Smooth muscle cell of the brain vasculature (primary cell): ENCODE measurements around the gene RRP1B.

Source experiments
- DNase-seq: peaks from one replicate; pipeline ENCODE4 v3.0.0-alpha.2; 2012; ENCODE audit warnings: low read depth, low spot score

The RRP1B gene

DNA sequence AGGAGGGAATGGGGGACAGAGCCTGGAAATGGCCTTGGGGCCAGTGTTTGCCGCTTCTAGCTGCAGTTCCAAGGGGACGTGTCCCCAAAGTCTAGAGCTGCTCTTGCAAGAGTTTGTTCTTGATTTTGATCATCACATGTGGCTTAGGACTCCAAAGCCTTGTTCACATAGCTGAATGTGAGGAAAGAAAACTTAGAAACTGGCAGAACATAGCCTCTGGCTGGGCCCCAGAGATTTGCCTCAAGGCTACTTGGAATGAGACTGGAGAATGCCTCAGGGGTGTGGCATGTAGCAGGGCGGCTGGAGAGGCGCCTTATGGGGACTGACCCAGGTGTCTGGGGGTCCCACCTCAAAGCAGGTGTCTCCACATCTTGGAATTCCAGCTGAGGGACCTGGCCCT, 61.8 kb downstream of the RRP1B start:
- no peak for DNase-seq

GRCh38 chr21:43721939-43722338, 62.6 kb downstream of the RRP1B start:
- DNase-seq = no peak

DNA sequence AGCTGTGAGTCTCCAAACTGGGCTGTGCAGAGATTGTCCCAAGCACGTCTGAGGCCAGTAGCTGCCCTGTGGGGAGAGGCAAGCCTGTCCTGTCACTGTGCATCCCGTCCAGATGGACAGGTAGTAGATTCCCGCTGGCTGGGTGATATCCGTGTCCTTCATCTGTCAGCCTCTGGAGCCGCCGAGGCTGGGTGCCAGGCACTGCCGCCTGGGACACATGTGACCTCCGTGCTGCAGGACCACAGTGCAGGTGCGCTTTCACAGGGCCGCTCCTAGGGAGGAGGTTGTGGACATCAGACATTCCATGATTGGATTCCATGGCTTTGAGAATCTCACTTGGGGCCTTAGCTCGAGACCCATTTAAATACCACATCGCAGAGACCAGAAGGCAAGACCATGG, 64.3 kb downstream of the RRP1B start:
- no peak for DNase-seq

DNA sequence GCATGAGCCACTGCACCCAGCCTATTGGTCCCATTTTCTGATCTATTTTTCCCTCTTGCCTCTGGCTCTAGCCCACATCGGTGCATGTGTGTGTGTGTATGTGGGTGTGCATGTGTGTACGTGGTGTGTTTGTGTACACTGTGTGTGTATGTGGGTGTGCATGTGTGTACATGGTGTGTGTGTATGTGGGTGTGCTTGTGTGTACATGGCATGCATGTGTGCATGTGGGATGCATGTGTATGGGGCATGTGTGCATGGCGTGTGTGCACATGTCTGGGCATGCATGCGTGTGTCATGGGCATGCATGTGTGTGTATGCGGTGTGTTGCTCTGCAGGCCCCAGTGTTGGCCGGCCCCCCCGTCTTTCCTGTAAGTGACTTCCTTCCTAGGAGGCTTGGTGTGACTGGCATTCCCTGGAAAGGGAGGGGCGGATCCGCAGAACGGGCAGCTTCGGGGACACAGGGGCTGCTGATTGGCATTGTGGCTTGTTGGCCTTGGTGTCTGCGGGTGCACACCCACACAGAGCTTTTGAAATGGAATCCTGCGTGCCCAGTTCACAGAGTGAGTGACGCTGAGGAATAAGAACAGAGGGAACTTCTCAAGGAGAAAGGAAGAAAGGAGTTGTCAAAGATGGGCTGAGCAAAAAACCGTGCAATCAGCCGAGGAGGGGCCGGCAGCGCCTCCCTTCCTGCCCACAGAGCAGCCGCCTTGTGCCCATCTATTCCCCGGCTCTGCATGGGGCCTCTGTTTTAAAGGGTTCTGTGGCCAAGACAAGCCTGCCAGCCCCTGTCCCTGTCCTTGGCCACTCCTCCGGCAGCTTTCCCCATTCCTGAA, 67.5 kb downstream of the RRP1B start:
- no peak for DNase-seq

- no peak for DNase-seq
Measured at GRCh38 chr21:43727519-43728153, 68.3 kb downstream of the RRP1B start.

DNA sequence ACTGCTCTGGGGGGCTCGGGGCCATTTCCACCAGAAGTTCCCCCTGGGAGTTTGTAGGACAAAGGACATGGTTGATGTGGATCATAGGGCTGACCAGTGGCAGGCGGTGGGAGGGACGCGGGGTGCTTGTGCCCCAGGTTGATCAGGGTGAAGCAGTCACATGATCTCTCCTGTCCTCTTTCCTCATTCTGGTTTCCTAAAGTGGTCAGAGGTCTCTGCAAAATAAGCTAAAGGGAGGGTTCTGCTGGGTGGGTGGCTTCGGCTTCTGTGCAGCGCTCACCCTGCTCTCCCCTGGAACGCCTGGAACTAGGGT, 68.8 kb downstream of the RRP1B start:
- no peak for DNase-seq

- DNase-seq = peak; percentile 88
Measured at GRCh38 chr21:43728467-43729390, 69.4 kb downstream of the RRP1B start.

- DNase-seq = no peak
Measured at GRCh38 chr21:43731476-43731875, 72.1 kb downstream of the RRP1B start.

- no peak for DNase-seq
Measured at GRCh38 chr21:43731891-43732711, 72.7 kb downstream of the RRP1B start.

DNA sequence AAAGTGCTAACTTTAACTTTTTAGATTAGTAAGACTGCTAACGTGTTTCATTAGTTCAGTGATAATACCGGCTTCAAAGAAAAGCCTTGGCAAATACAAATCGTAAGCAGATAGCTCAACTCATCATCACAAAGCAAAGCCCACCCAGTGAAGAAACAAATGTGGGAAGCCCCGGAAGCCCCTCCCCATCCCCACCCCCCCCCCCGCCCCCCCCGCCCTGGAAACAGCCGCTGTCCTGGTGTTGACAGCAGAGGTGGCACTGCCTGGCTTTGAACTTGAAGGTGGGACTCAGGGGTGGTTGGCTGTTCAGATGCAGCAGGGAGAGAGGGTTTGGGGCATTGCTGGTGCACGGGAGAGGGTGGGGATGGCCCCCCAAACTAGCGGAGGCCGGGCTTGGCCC, 73.7 kb downstream of the RRP1B start:
- DNase-seq = no peak

DNA sequence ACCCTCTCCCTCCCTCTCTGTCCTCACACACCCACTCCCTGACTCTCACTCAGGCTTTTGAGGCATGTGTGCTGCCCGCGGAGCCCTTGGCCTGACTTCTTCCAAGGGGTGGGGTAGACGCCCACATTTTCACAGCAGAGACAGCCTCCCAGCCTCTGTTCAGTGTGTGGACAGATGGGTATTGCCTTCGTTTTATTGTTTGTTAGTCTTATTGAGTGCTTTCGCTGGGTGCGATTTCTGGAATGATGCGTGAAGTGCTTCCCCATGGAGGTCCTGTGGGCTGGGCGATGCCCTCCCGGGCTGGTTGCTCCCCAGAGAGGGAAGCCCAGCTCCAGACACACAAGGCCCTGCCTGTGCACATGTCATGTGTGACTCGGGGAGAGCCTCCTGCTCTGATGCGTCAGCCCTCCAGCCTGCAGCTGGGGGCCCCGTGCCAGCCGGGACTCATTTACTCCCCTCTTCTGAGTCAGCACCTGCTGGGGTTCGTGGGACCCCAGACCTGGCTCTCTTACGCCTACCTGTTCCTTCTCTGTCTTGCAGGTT, 74.2 kb downstream of the RRP1B start:
- no peak for DNase-seq

GRCh38 chr21:43734131-43734927, 75.0 kb downstream of the RRP1B start:
- DNase-seq = no peak

- no peak for DNase-seq
Measured at GRCh38 chr21:43734928-43735229, 75.5 kb downstream of the RRP1B start.

- DNase-seq = no peak
Measured at GRCh38 chr21:43735236-43736091, 76.1 kb downstream of the RRP1B start.

DNA sequence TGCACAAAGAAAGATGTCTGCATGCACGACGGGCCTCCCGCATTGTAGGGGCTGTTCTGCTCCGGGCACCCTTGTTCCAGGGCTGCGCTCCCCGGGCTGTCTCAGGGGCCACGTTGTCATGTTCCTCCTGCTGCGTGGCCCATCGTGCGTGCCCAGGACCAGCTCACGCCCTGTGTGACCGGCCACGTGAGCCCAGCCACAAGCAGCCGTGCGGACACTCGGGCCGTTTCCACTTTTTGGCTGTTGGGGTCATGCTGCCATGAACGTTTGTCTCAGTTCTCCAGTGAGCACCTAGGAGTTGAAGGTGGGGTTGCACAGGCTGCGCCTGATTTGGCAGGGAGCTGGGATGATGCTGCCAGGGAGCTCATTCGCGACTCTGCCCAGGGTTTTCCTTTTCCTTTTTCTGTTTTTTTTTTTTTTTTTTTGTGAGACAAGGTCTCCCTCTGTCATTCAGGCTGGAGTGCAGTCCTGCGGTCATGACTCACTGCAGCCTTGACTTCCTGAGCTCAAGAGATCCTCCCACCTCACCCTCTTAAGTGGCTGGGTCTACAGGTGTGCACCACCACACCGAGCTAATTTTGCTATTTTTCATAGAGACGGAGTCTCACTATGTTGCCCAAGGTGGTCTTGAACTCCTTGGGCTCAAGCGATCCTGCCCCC, 77.0 kb downstream of the RRP1B start:
- DNase-seq = no peak

DNA sequence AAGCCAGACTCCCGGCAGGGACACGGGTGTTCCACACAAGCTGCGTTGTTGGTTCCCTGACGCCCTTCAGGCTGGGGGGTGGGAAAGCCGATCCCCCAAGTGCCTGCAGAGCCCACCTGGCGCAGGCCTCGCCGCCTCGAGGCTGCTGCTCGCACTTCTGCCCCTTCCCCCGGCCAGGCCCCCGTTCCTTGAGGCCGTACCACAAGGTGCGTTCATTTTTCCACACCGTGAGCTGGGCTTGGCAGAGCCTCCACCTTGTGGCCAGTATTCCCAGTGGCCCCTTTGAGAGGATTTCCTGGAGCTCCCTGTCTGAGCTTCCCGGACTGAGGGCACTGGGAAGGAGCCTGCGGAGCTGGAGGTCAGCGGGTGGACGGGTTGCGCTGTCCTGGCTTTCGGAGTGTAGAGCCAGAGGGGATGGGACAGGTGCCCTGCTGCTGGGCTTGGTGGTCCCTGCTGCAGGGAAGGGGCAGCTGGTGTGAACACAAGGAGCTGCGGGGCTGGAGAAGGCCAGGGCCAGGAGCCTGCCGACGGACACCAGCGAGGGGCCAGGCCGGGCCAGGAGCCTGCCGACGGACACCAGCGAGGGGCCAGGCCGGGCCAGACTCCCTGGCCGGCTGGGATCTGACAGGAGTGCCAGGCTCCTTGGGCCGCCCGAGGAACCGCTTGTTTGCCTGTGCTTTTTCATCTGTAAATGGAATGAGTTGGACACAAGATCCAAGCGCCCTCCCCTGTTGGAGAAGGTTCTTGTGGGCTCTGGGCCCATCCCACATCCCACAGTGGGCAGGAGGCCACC, 78.0 kb downstream of the RRP1B start:
- DNase-seq = no peak

DNA sequence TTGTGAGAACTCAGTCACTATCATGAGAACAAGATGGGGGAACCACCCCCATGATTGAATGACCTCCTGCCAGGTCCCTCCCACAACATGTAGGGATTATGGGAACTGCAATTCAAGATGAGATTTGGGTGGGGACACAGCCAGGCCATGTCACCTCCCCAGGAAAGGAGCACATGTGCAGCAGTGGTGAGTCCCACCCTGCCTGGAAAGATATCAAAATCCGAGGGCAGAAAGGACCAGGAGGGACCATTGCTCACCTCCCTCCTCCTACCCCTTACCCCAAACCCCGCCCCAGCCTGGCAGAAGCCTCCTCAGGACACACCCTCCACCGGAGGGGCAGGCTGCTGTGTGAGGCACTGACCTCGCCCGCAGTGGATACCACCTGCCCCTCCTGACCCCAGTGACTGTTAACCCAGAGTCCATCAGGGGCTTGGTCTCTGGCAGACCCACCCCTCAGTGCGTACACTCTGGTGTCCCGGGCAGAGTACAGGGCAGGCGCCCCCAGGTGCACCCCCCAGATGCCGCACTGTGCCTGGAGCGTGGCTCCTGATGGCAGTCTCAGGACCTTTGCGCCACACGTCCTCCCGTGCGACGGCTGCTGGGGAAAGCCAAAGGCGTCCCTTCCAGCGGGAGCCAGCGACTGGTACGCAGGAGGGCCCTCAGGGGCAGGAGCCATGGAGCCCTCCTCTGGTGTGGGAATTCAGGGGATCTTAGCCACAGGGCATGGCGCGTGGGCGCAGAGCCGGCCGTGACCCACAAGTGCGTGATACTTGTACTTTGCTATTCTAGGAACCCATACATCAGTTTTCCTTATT, 80.5 kb downstream of the RRP1B start:
- DNase-seq = no peak
